ENCODE results near the gene DEF6. TPM values are rescaled to one million over a fixed set of nuclear protein-coding genes. Genes with fewer than 3 reads are reported as not detected.

The DEF6 gene
- total and polyA plus RNA-seq, 2 of the 13 experiments (the other 11 are each of a cell fraction or from before 2014, with no cell fraction given) = 5.2 to 10.0 TPM

GRCh38 chr6:35297601-35298481 lies at the start of gene DEF6 (continued):
- TF ChIP-seq, protein P1, sequence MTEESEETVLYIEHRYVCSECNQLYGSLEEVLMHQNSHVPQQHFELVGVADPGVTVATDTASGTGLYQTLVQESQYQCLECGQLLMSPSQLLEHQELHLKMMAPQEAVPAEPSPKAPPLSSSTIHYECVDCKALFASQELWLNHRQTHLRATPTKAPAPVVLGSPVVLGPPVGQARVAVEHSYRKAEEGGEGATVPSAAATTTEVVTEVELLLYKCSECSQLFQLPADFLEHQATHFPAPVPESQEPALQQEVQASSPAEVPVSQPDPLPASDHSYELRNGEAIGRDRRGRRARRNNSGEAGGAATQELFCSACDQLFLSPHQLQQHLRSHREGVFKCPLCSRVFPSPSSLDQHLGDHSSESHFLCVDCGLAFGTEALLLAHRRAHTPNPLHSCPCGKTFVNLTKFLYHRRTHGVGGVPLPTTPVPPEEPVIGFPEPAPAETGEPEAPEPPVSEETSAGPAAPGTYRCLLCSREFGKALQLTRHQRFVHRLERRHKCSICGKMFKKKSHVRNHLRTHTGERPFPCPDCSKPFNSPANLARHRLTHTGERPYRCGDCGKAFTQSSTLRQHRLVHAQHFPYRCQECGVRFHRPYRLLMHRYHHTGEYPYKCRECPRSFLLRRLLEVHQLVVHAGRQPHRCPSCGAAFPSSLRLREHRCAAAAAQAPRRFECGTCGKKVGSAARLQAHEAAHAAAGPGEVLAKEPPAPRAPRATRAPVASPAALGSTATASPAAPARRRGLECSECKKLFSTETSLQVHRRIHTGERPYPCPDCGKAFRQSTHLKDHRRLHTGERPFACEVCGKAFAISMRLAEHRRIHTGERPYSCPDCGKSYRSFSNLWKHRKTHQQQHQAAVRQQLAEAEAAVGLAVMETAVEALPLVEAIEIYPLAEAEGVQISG (CRISPR knock-in tag; IDR thresholded peaks at IDR 0.05) = peak; percentile 83; the same call in 1 of the 2 replicates
- peak; percentile 95; the same call in 1 of the 2 replicates for TF ChIP-seq NRL (CRISPR knock-in tag; IDR thresholded peaks at IDR 0.05; ENCODE audit: borderline replicate concordance)
- TF ChIP-seq ZNF235 (CRISPR knock-in tag; IDR thresholded peaks at IDR 0.05; ENCODE audit: borderline replicate concordance) = no peak
- peak; percentile 95; the same call in 1 of the 2 replicates for TF ChIP-seq ZNF569 (CRISPR knock-in tag; IDR thresholded peaks at IDR 0.05; ENCODE audit: borderline replicate concordance)
- TF ChIP-seq ZNF770 (CRISPR knock-in tag; IDR thresholded peaks at IDR 0.05) = peak; percentile 76
- peak; percentile 72 for TF ChIP-seq TAF1 (CRISPR knock-in tag; IDR thresholded peaks at IDR 0.05)
- TF ChIP-seq RFX1 (IDR thresholded peaks at IDR 0.05) = no peak
- TF ChIP-seq, protein P2, sequence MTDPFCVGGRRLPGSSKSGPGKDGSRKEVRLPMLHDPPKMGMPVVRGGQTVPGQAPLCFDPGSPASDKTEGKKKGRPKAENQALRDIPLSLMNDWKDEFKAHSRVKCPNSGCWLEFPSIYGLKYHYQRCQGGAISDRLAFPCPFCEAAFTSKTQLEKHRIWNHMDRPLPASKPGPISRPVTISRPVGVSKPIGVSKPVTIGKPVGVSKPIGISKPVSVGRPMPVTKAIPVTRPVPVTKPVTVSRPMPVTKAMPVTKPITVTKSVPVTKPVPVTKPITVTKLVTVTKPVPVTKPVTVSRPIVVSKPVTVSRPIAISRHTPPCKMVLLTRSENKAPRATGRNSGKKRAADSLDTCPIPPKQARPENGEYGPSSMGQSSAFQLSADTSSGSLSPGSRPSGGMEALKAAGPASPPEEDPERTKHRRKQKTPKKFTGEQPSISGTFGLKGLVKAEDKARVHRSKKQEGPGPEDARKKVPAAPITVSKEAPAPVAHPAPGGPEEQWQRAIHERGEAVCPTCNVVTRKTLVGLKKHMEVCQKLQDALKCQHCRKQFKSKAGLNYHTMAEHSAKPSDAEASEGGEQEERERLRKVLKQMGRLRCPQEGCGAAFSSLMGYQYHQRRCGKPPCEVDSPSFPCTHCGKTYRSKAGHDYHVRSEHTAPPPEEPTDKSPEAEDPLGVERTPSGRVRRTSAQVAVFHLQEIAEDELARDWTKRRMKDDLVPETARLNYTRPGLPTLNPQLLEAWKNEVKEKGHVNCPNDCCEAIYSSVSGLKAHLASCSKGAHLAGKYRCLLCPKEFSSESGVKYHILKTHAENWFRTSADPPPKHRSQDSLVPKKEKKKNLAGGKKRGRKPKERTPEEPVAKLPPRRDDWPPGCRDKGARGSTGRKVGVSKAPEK (CRISPR knock-in tag; IDR thresholded peaks at IDR 0.05; ENCODE audit: borderline replicate concordance) = 0 out of 2 replicates have a peak, but pooled peaks have one; percentile 35
- no peak for TF ChIP-seq ZNF878 (CRISPR knock-in tag; IDR thresholded peaks at IDR 0.05)
- peak; percentile 79 for TF ChIP-seq GATAD1 (CRISPR knock-in tag; IDR thresholded peaks at IDR 0.05)

All from HepG2 (cell line).